Thyroid gland (tissue), 4 donors: Measurements from ENCODE around the gene ITGA2B.

ENCODE experiments used
- CTCF ChIP-seq, 6 experiments: fragments of 200-600 bp in 3 of 6; fragments of 450-650 bp in 3 of 6; sonication (generic) in 3 of 6; IDR thresholded peaks; one replicate each; pipeline ENCODE4 v1.5.1; 2016 to 2019; ENCODE audit warnings: antibody characterized with exemption in 6 of 6, mild to moderate bottlenecking in 2 of 6, inconsistent platforms in 1 of 6, moderate library complexity in 1 of 6
- POLR2A ChIP-seq, 2 donors: fragments of 450-650 bp; IDR thresholded peaks; one replicate each; pipeline ENCODE4 v1.6.1; 2017; ENCODE audit warnings: antibody characterized with exemption in 2 of 2, mild to moderate bottlenecking in 2 of 2, moderate library complexity in 1 of 2

GRCh38 chr17:44348234-44348987 is 41.0 kb downstream of the ITGA2B start:
- TF ChIP-seq CTCF (IDR thresholded peaks at IDR 0.05) (no peak), POLR2A (IDR thresholded peaks at IDR 0.05) (no peak)
